CD4-positive, alpha-beta memory T cell (primary cell): Measurements from ENCODE around the gene SCAP. TPM values are rescaled to one million over a fixed set of nuclear protein-coding genes. Genes with fewer than 3 reads are reported as not detected.

Experiments
- CTCF ChIA-PET: fragments of 350-600 bp; sonication (Branson Sonifier 250); formaldehyde crosslinking; loops from one replicate; lab custom pipeline; 2021; ENCODE audit warnings: inconsistent platforms; ENCODE audit not compliant: partially characterized antibody; lab: Charles Lee
- POLR2A ChIA-PET: fragments of 350-600 bp; sonication (Branson Sonifier 250); formaldehyde crosslinking; loops from one replicate; lab custom pipeline; 2021; ENCODE audit not compliant: partially characterized antibody; lab: Charles Lee
- DNase-seq, 5 donors: peaks; one replicate each; pipeline versions ENCODE4 v3.0.0 to v3.0.0-alpha.2; 2020 to 2022; ENCODE audit warnings: mixed read lengths in 1 of 5
- H3K27ac ChIP-seq: one replicate; pipeline ENCODE4 v1.7.0; 2013; ENCODE audit warnings: low read depth, low read length
- H3K27me3 ChIP-seq: 2 replicates; pipeline ENCODE4 v1.7.0; 2013; ENCODE audit warnings: mild to moderate bottlenecking, low read length, moderate library complexity; ENCODE audit not compliant: insufficient read depth
- H3K36me3 ChIP-seq: 2 replicates; pipeline ENCODE4 v1.7.0; 2013; ENCODE audit warnings: mild to moderate bottlenecking, low read length, moderate library complexity; ENCODE audit not compliant: insufficient read depth
- H3K4me1 ChIP-seq: 2 replicates; pipeline ENCODE4 v1.7.0; 2013; ENCODE audit warnings: mild to moderate bottlenecking, low read length, moderate library complexity; ENCODE audit not compliant: insufficient read depth
- H3K4me3 ChIP-seq, 2 donors: one replicate each; pipeline ENCODE4 v1.7.0; 2013; ENCODE audit warnings: low read length in 2 of 2, mild to moderate bottlenecking in 1 of 2
- H3K9me3 ChIP-seq, 2 donors: one replicate each; pipeline ENCODE4 v1.7.0; 2013; ENCODE audit warnings: low read length in 2 of 2, control low read depth in 1 of 2; ENCODE audit not compliant: control insufficient read depth in 1 of 2
- H3K27ac Mint-ChIP-seq, 7 donors: one replicate each; pipeline ENCODE4 v1.8.0; 2020 to 2021; ENCODE audit warnings: mixed read lengths in 7 of 7, mild to moderate bottlenecking in 6 of 7, inconsistent platforms in 3 of 7, moderate library complexity in 3 of 7
- H3K27me3 Mint-ChIP-seq, 2 donors: one replicate each; pipeline ENCODE4 v1.8.0; 2020 to 2021; ENCODE audit warnings: mixed read lengths in 2 of 2
- H3K36me3 Mint-ChIP-seq, 2 donors: one replicate each; pipeline ENCODE4 v1.8.0; 2020 to 2021; ENCODE audit warnings: mixed read lengths in 2 of 2, inconsistent platforms in 1 of 2, mild to moderate bottlenecking in 1 of 2
- H3K4me1 Mint-ChIP-seq, 4 donors: one replicate each; pipeline ENCODE4 v1.8.0; 2020 to 2021; ENCODE audit warnings: mixed read lengths in 4 of 4, mild to moderate bottlenecking in 1 of 4
- H3K4me3 Mint-ChIP-seq, 8 donors: one replicate each; pipeline ENCODE4 v1.8.0; 2020 to 2021; ENCODE audit warnings: mixed read lengths in 8 of 8, mild to moderate bottlenecking in 7 of 8, moderate library complexity in 6 of 8, inconsistent platforms in 3 of 8
- H3K9me3 Mint-ChIP-seq, 8 donors: one replicate each; pipeline ENCODE4 v1.8.0; 2020 to 2021; ENCODE audit warnings: mixed read lengths in 8 of 8, mild to moderate bottlenecking in 5 of 8, inconsistent platforms in 3 of 8, moderate library complexity in 1 of 8
- intact Hi-C: fragments of 100-400 bp; cut with micrococcal nuclease; formaldehyde crosslinking; loops from one replicate; pipeline ENCODE4 v1.15.1; 2023
- polyA plus RNA-seq, 2 donors: library from polyadenylated mRNA; unstranded; fragments of 300-500 nt; fragmentation: Illumina TruSeq; gene quantifications; one replicate each; pipeline ENCODE4 v1.2.3, GENCODE V29; 2021
- total RNA-seq, 2 experiments: library from RNA; stranded (reverse); gene quantifications; one replicate each; pipeline ENCODE4 v1.2.3, GENCODE V29; 2021

Gene SCAP
- total and polyA plus RNA-seq, 4 experiments from 2014 or later, result 37.7 to 88.1 (median 71.0) TPM

GRCh38 chr3:47420511-47421484, 54.9 kb downstream of the SCAP start:
- Histone ChIP-seq H3K4me1 (peaks cover 18% of the 10 kb centered on the region), H3K27ac (peak overlapping the region; percentile 69), H3K36me3 (peaks cover 14% of the 10 kb centered on the region), H3K27me3 (no peaks in the 10 kb centered on the region), H3K4me3 (peak overlapping the region in 1 of 2 donors; percentile 4), H3K9me3 (no peaks in the 10 kb centered on the region)
- Mint-ChIP-seq H3K4me3 (peak overlapping the region; percentile 69 to 89 (median 78)), H3K27ac (peak overlapping the region; percentile 98 to 99 (median 99)), H3K4me1 (peaks cover 8 to 21% (median 12%) of the 10 kb centered on the region in 4 donors), H3K9me3 (no peaks in the 10 kb centered on the region), H3K27me3 (no peaks in the 10 kb centered on the region), H3K36me3 (peaks cover 12 to 39% of the 10 kb centered on the region in 2 donors)
- ChIA-PET CTCF (interaction anchor here (0.6 to 4.7 kb wide), 25 partner anchors 8 to 403 kb away, joined by 3 to 69 read pairs (median 4); partner anchors contain the start of genes ELP6, PTPN23 and SCAP), POLR2A (interaction anchor here (0.6 to 3.1 kb wide), 8 partner anchors 16 to 493 kb away, joined by 3 to 27 read pairs (median 5); partner anchors contain the start of genes ELP6, PTPN23 and SCAP)
- intact Hi-C loops, result loop anchor here (1.0 to 2.0 kb wide), 4 partner anchors 40 to 369 kb away; partner anchors contain the start of genes ELP6 and PTPN23
- peak; percentile 86 to 91 (median 87) for DNase-seq

DNA sequence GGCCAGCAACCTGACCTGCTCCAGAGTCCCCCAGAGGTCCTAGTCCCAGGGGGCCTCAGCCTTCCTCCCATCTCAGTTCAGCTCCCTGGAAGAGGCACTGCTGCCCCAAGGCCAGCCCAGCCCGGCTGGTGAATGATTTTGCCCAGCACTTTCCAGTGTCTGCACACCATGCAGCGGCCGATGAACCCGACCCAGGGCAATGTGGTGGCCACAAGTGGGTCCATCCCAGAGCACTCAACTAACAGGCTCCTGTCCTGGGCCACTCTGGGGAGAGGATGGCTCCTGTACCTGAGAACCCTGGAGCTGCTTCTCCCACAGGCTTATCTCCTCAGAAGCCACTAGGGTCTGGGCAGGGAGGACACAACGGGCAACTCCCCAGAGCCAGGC, 55.7 kb downstream of the SCAP start:
- intact Hi-C loops, result loop anchor here (2.0 kb wide), 1 partner anchor 39 kb away; the partner anchor contains the start of gene PTPN23
- peaks cover 8 to 21% (median 12%) of the 10 kb centered on the region in 4 donors for H3K4me1 Mint-ChIP-seq

GRCh38 chr3:47419083-47420043, 56.4 kb downstream of the SCAP start:
- no peaks in the 10 kb centered on the region for H3K9me3 Mint-ChIP-seq
- H3K4me1 Mint-ChIP-seq, result peaks cover 8 to 21% (median 12%) of the 10 kb centered on the region in 4 donors
- H3K4me3 ChIP-seq, result no peak overlapping the region
- H3K4me3 Mint-ChIP-seq, result peak overlapping the region in 1 of 8 donors; percentile 36
- intact Hi-C loops, result loop anchor here (2.0 kb wide), 1 partner anchor 39 kb away; the partner anchor contains the start of gene PTPN23
- H3K9me3 ChIP-seq, result no peaks in the 10 kb centered on the region
- ChIA-PET POLR2A (interaction anchor here (3.1 kb wide), 1 partner anchor 56 kb away, joined by 27 read pairs; the partner anchor contains the start of gene SCAP), CTCF (interaction anchor here (4.7 kb wide), 1 partner anchor 57 kb away, joined by 69 read pairs; the partner anchor contains the start of gene SCAP)
- H3K27ac ChIP-seq, result no peak overlapping the region
- DNase-seq, result no peak
- peaks cover 25% of the 10 kb centered on the region for H3K36me3 ChIP-seq
- peak overlapping the region; percentile 13 to 93 (median 72) for H3K27ac Mint-ChIP-seq
- H3K4me1 ChIP-seq, result peaks cover 18% of the 10 kb centered on the region
- peaks cover 13 to 41% of the 10 kb centered on the region in 2 donors for H3K36me3 Mint-ChIP-seq
- no peaks in the 10 kb centered on the region for H3K27me3 ChIP-seq
- no peaks in the 10 kb centered on the region for H3K27me3 Mint-ChIP-seq

More for the DNA sequence above, 55.7 kb downstream of the SCAP start:
- Mint-ChIP-seq H3K27me3 (no peaks in the 10 kb centered on the region), H3K36me3 (peaks cover 14 to 42% of the 10 kb centered on the region in 2 donors), H3K9me3 (no peaks in the 10 kb centered on the region), H3K27ac (peak overlapping the region in 1 of 7 donors; percentile 29), H3K4me3 (no peak overlapping the region)
- ChIA-PET POLR2A (interaction anchor here (1.7 to 3.1 kb wide), 2 partner anchors 56 to 93 kb away, joined by 8 to 27 read pairs; partner anchors contain the start of genes ELP6 and SCAP), CTCF (interaction anchor here (1.7 to 4.7 kb wide), 3 partner anchors 56 to 370 kb away, joined by 4 to 69 read pairs (median 9); partner anchors contain the start of gene SCAP)
- no peaks in the 10 kb centered on the region for H3K27me3 ChIP-seq
- H3K9me3 ChIP-seq, result no peaks in the 10 kb centered on the region
- peaks cover 18% of the 10 kb centered on the region for H3K4me1 ChIP-seq
- no peak for DNase-seq
- H3K36me3 ChIP-seq, result peaks cover 18% of the 10 kb centered on the region
- H3K27ac ChIP-seq, result no peak overlapping the region
- H3K4me3 ChIP-seq, result no peak overlapping the region

- POLR2A ChIA-PET, result no interaction called here
- intact Hi-C loops, result no loop called here
- Mint-ChIP-seq H3K27ac (peak overlapping the region in 1 of 7 donors; percentile 80), H3K27me3 (no peaks in the 10 kb centered on the region), H3K4me1 (peaks cover 8 to 21% (median 12%) of the 10 kb centered on the region in 4 donors), H3K9me3 (no peaks in the 10 kb centered on the region), H3K36me3 (peaks cover 13 to 45% of the 10 kb centered on the region in 2 donors), H3K4me3 (no peak overlapping the region)
- no peak for DNase-seq
- no peaks in the 10 kb centered on the region for H3K9me3 ChIP-seq
- peaks cover 34% of the 10 kb centered on the region for H3K36me3 ChIP-seq
- no peak overlapping the region for H3K4me3 ChIP-seq
- no peak overlapping the region for H3K27ac ChIP-seq
- H3K4me1 ChIP-seq, result peaks cover 18% of the 10 kb centered on the region
- H3K27me3 ChIP-seq, result no peaks in the 10 kb centered on the region
- CTCF ChIA-PET, result interaction anchor here (4.7 kb wide), 1 partner anchor 58 kb away, joined by 69 read pairs; the partner anchor contains the start of gene SCAP
Measured at GRCh38 chr3:47418167-47419082, 57.3 kb downstream of the SCAP start.

- peak overlapping the region in 1 of 8 donors; percentile 60 for H3K4me3 Mint-ChIP-seq
- intact Hi-C loops, result no loop called here
- Histone ChIP-seq H3K4me3 (no peak overlapping the region), H3K27ac (no peak overlapping the region), H3K27me3 (no peaks in the 10 kb centered on the region), H3K9me3 (no peaks in the 10 kb centered on the region), H3K36me3 (peaks cover 55% of the 10 kb centered on the region), H3K4me1 (peaks cover 5% of the 10 kb centered on the region)
- ChIA-PET CTCF (no interaction called here), POLR2A (no interaction called here)
- no peak for DNase-seq
- no peaks in the 10 kb centered on the region for H3K9me3 Mint-ChIP-seq
- peaks cover 3 to 8% (median 4%) of the 10 kb centered on the region in 4 donors for H3K4me1 Mint-ChIP-seq
- H3K27ac Mint-ChIP-seq, result peak overlapping the region in 3 of 7 donors; percentile 42 to 78 (median 59)
- H3K27me3 Mint-ChIP-seq, result no peaks in the 10 kb centered on the region
- peaks cover 21 to 50% of the 10 kb centered on the region in 2 donors for H3K36me3 Mint-ChIP-seq
Measured at GRCh38 chr3:47416041-47416440, 59.7 kb downstream of the SCAP start.
